Activated T-helper 1 cell treated with anti-CD3 and anti-CD28 coated beads, Interleukin-12 subunit alpha, Interleukin-12 subunit beta, Interleukin-2, Interleukin-4 antibody, amounts not matched to agents 30 ng/mL and 10 ng/mL and 1 ng/mL, durations not matched to agents 14 hours and 24 hours and 36 hours (primary cell): ENCODE results near the gene TMC2. TPM values are rescaled to one million over a fixed set of nuclear protein-coding genes. Genes with fewer than 3 reads are reported as not detected.

Experiments used
- DNase-seq: peaks from one replicate; pipeline ENCODE4 v3.0.0; 2021; ENCODE audit warnings: low spot score
- H3K27ac Mint-ChIP-seq: one replicate; pipeline ENCODE4 v1.8.0; 2021; ENCODE audit warnings: mild to moderate bottlenecking, mixed read lengths
- H3K27me3 Mint-ChIP-seq: one replicate; pipeline ENCODE4 v1.8.0; 2022; ENCODE audit warnings: mild to moderate bottlenecking, moderate library complexity, mixed read lengths; ENCODE audit not compliant: insufficient read depth
- H3K36me3 Mint-ChIP-seq: one replicate; pipeline ENCODE4 v1.8.0; 2021; ENCODE audit warnings: low read depth, mixed read lengths
- H3K4me1 Mint-ChIP-seq: one replicate; pipeline ENCODE4 v1.8.0; 2021; ENCODE audit warnings: low read depth, mixed read lengths
- H3K4me3 Mint-ChIP-seq: one replicate; pipeline ENCODE4 v1.8.0; 2021; ENCODE audit warnings: mild to moderate bottlenecking, moderate library complexity, mixed read lengths
- H3K9me3 Mint-ChIP-seq: one replicate; pipeline ENCODE4 v1.8.0; 2021; ENCODE audit warnings: mixed read lengths
- intact Hi-C: fragments of 100-400 bp; cut with micrococcal nuclease; formaldehyde crosslinking; loops from one replicate; pipeline ENCODE4 v1.15.1; 2024
- total RNA-seq: library from RNA; stranded (reverse); gene quantifications from 2 replicates; pipeline ENCODE4 v1.2.3, GENCODE V29; 2022

TMC2 gene
- total RNA-seq, 1 donor from 2014 or later, result not detected

DNA sequence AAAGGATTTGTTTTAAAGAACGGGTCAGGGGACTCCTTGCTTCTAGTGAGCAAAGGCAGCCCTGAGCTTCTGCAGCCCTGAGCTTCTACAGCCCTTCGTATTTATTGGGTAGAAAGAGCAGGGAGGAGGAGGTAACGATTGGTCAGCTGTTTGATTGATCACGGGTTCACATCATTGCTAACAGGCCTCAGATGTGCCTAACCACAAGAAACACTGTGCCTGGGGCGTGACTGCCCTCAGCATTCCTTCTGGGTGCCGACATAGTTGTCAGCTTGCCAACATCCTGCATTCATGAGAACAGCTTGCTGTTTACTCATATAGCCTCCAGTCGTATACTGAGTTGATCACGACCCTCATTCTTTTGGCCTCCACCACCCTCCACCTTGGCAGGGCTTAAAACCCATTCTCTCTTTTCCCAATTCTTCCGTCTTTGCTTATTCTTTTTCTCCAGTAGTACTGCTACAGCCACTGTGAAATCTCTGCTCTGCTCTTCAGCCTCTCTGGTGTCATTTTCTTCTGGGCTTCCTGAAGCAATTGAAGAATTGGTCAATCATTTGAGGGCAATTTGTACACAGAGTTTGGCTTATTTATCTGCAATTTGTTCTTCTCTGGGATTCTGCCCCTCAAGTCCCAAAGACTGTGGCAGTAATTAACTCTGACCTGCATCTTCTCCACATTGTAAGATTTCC lies 90.6 kb downstream of the TMC2 start:
- Mint-ChIP-seq H3K27me3 (peaks cover 27% of the 10 kb centered on the region), H3K36me3 (no peaks in the 10 kb centered on the region), H3K4me3 (no peak overlapping the region), H3K9me3 (no peaks in the 10 kb centered on the region), H3K4me1 (no peaks in the 10 kb centered on the region), H3K27ac (no peak overlapping the region)
- intact Hi-C loops, result no loop called here
- DNase-seq, result no peak

DNA sequence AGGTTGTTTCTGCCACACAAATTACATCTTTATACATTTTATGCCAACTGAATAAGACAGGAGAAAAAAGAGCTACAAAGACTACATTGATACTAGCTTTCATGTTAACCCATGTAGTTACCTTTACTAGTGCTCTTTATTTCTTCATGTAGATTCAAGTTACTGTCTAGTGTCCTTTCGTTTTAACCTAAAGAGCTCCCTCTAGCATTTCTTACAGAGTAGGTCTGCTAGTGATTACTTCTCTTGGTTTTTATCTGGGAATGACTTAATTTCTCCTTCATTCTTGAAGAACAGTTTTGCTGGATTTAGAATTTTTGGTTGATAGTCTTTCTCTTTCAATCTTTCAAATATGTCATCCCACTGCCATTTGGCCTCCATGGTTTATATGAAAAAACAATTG lies 94.9 kb downstream of the TMC2 start:
- H3K4me1 Mint-ChIP-seq, result no peaks in the 10 kb centered on the region
- H3K27ac Mint-ChIP-seq, result no peak overlapping the region
- no peak for DNase-seq
- intact Hi-C loops, result no loop called here
- no peak overlapping the region for H3K4me3 Mint-ChIP-seq
- no peaks in the 10 kb centered on the region for H3K9me3 Mint-ChIP-seq
- H3K27me3 Mint-ChIP-seq, result peaks cover 26% of the 10 kb centered on the region
- H3K36me3 Mint-ChIP-seq, result no peaks in the 10 kb centered on the region

DNA sequence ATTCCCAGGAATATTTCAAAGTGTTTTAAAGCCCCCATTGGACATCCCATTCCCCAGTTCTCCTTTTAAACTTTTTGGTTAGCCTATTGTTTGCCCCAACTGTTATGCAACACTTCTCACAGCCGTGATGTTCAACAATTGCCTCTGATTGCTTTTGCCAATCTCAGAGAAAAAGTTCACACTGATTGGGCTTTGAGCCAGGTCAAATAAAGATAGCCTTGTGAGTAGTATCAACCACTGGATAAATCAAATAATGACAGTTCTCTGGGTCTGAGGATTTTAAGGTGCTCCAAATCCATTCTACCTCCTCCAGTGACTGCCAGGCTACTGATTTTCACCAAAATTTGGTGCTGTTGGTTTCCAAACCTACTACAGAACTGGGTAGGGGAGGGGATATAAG lies 97.0 kb downstream of the TMC2 start:
- H3K9me3 Mint-ChIP-seq, result no peaks in the 10 kb centered on the region
- H3K27ac Mint-ChIP-seq, result no peak overlapping the region
- DNase-seq, result no peak
- no peaks in the 10 kb centered on the region for H3K36me3 Mint-ChIP-seq
- H3K27me3 Mint-ChIP-seq, result peaks cover 24% of the 10 kb centered on the region
- H3K4me1 Mint-ChIP-seq, result no peaks in the 10 kb centered on the region
- H3K4me3 Mint-ChIP-seq, result no peak overlapping the region
- intact Hi-C loops, result no loop called here

DNA sequence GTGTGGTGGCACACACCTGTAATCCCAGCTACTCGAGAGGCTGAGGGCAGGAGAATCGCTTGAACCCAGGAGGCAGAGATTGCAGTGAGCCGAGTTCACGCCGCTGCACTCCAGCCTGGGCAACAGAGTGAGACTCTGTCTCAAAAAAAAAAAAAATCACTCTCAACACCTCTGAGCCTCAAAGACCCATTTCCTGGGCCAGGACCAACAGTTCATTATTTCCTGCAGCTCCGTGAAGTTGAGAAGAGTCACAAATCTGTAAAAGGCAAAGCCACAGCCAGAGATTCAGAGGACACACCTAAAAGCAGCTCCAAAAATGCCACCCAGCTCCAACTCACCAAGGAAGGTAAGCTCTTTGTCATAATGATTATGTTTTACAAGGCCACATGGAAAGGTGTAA lies 100.9 kb downstream of the TMC2 start:
- peaks cover 17% of the 10 kb centered on the region for H3K27me3 Mint-ChIP-seq
- intact Hi-C loops, result no loop called here
- H3K9me3 Mint-ChIP-seq, result no peaks in the 10 kb centered on the region
- H3K4me1 Mint-ChIP-seq, result no peaks in the 10 kb centered on the region
- no peak for DNase-seq
- no peaks in the 10 kb centered on the region for H3K36me3 Mint-ChIP-seq
- no peak overlapping the region for H3K27ac Mint-ChIP-seq
- H3K4me3 Mint-ChIP-seq, result no peak overlapping the region

DNA sequence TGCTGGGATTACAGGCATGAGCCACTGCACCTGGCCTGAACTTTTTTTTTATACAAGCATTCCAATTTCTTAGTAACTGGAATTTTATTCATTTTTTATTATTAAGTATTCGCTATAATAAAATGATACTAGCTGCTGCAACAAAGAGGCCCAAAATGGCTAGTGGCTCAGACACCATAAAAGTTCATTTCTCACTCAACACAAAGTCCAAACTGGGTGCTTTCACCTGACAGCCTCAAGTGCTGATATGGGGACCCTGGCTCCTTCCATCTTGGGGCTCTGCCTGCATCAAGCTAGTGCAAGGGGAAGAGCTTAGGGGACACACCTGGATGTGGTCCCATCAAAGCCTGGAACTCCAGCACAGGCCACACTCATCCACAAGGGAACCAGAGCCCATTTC lies 103.9 kb downstream of the TMC2 start:
- Mint-ChIP-seq H3K4me3 (no peak overlapping the region), H3K27me3 (peaks cover 3% of the 10 kb centered on the region), H3K9me3 (no peaks in the 10 kb centered on the region), H3K27ac (no peak overlapping the region), H3K4me1 (no peaks in the 10 kb centered on the region), H3K36me3 (peaks cover 2% of the 10 kb centered on the region)
- DNase-seq, result no peak
- intact Hi-C loops, result no loop called here

DNA sequence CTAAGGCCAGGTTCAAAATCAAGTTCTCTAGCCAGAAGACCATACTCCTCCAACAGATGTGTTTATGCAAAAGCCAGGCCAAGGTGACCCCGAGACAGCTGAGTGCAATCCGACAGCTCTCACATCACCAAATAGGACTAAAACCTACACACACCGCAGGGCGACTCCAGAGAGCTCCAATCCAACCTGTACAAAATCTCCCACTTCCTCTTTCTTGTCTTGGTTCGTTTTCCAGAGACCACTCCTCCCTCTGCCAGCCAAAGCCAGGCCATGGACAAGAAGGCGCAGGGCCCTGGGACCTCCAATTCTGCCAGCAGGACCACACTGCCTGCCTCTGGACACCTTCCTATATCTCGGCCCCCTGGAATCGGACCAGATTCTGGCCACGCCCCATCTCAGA lies 104.5 kb downstream of the TMC2 start:
- Mint-ChIP-seq H3K9me3 (no peaks in the 10 kb centered on the region), H3K4me3 (no peak overlapping the region), H3K36me3 (peaks cover 2% of the 10 kb centered on the region), H3K27me3 (peaks cover 6% of the 10 kb centered on the region), H3K27ac (no peak overlapping the region), H3K4me1 (no peaks in the 10 kb centered on the region)
- intact Hi-C loops, result no loop called here
- no peak for DNase-seq

DNA sequence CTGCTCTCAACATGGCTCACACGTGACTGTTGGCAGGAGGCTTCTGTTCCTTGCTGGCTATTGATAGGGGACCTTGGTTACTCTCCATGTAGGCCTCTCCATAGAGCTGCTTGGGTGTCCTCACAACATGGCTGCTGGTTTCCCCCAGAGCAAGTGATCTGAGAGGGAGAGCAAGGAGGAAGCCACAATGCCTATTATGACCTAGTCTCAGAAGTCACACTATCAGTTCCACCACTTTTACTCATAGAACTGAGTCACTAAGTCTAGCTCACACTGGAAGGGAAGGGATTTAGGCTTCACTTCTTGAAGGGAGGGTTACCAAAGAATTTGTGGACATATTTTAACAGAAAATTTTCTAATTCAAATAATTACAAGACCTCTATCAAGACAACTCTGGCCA lies 107.3 kb downstream of the TMC2 start:
- peaks cover 3% of the 10 kb centered on the region for H3K27me3 Mint-ChIP-seq

DNA sequence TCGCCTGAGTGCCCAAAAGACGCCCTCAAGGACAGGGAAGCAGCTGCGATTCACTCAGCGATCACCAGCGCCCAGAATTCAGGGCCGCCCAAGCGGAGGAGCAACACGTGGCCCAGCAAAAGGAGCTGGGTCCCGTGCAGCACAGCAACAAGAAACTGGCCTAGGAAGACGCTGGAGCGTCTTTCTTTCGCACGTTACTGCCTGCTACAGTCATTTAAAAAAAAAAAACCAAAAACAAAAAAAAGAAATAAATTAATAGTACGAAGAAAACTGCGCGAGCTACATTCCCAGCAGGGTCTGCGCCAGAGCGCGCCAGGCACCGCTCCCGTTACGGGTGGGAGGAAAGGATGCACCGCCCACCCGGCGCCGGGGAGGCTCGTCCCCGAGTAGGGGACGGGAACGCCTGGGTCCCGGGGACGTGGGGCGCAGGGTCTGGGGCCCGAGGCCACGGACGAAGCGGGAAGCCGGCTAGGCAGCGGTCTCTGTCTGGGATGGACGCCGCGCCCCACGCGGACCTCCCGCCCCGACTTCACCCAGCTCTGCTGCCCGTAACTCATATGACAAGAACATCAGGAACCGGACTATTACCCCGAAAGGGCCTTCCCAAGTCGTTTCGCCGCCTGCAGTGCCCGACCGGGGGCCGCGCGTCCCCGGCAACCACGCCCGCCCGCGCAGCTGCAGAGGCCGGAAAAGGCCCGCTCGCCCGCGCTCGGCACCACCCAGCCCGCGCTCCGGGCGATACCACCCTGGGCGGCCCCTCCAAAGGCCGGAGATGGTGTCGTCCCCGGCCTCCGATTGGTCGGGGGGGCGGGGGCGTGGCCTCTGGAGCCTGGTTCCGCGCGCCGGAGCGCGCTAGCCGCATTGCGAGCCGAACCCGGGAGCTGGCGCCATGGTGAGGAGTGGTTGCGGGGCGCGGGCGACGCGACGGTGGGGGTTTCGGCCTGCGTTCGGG lies 115.7 kb downstream of the TMC2 start, which contains the start of gene NOP56:
NOP56 (plus strand) TSS at position 861 of the 952 bp plus-strand sequence; CDS start at position 890, 29 bp downstream.
- intact Hi-C loops, result loop anchor here (1.0 to 10.0 kb wide), 8 partner anchors 12 to 1817 kb away; partner anchors contain the start of genes FAM110A, IDH3B, MRPS26 and SNRPB
- H3K4me1 Mint-ChIP-seq, result peaks cover 24% of the 10 kb centered on the region
- peak within 1 kb of the TSS; percentile 93 for H3K27ac Mint-ChIP-seq
- H3K36me3 Mint-ChIP-seq, result peaks cover 39% of the 10 kb centered on the region
- DNase-seq, result peak; percentile 94
- no peaks in the 10 kb centered on the region for H3K27me3 Mint-ChIP-seq
- no peaks in the 10 kb centered on the region for H3K9me3 Mint-ChIP-seq
- peak within 1 kb of the TSS; percentile 93 for H3K4me3 Mint-ChIP-seq

More for the DNA sequence above, 107.3 kb downstream of the TMC2 start:
- peaks cover 2% of the 10 kb centered on the region for H3K36me3 Mint-ChIP-seq
- H3K9me3 Mint-ChIP-seq, result no peaks in the 10 kb centered on the region
- H3K4me1 Mint-ChIP-seq, result no peaks in the 10 kb centered on the region
- H3K4me3 Mint-ChIP-seq, result no peak overlapping the region
- no peak for DNase-seq
- intact Hi-C loops, result no loop called here
- H3K27ac Mint-ChIP-seq, result no peak overlapping the region

DNA sequence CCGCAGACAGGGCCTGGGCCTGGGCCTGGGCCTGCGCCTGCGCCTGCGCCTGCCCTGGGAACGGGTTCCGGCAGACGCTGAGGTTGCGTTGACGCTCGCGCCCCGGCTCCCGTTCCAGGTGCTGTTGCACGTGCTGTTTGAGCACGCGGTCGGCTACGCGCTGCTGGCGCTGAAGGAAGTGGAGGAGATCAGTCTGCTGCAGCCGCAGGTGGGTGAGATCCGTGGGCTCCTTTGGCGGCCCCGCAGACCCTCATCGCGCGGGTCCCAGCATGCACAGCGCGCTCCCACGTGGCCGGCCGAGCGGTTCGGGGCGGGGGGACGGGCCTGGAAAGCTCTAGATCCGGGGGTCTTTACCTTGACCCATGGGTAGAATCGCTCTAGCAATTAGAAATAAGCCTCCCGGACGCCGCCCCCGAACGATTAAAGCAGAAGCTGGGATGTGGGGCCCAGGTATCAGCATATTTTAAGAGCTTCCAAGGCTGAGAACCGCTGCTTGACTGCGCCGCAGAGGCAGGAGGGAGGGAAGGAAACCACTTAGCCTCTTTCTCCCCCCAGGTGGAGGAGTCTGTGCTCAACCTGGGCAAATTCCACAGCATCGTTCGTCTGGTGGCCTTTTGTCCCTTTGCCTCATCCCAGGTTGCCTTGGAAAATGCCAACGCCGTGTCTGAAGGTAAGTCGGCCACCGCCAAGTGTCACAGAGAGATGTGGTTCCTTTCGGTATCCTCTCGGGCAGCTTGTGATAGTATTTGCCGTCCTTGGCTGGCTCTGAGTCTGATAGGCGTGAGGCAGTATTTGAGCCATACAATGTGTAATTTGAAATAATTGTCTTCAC lies 116.6 kb downstream of the TMC2 start:
- DNase-seq, result no peak
- Mint-ChIP-seq H3K4me3 (peak overlapping the region; percentile 92), H3K36me3 (peaks cover 47% of the 10 kb centered on the region), H3K4me1 (peaks cover 33% of the 10 kb centered on the region), H3K27me3 (no peaks in the 10 kb centered on the region), H3K27ac (peak overlapping the region; percentile 83), H3K9me3 (no peaks in the 10 kb centered on the region)
- intact Hi-C loops, result loop anchor here (1.0 to 10.0 kb wide), 7 partner anchors 11 to 1818 kb away; partner anchors contain the start of genes FAM110A, IDH3B, MRPS26 and SNRPB

DNA sequence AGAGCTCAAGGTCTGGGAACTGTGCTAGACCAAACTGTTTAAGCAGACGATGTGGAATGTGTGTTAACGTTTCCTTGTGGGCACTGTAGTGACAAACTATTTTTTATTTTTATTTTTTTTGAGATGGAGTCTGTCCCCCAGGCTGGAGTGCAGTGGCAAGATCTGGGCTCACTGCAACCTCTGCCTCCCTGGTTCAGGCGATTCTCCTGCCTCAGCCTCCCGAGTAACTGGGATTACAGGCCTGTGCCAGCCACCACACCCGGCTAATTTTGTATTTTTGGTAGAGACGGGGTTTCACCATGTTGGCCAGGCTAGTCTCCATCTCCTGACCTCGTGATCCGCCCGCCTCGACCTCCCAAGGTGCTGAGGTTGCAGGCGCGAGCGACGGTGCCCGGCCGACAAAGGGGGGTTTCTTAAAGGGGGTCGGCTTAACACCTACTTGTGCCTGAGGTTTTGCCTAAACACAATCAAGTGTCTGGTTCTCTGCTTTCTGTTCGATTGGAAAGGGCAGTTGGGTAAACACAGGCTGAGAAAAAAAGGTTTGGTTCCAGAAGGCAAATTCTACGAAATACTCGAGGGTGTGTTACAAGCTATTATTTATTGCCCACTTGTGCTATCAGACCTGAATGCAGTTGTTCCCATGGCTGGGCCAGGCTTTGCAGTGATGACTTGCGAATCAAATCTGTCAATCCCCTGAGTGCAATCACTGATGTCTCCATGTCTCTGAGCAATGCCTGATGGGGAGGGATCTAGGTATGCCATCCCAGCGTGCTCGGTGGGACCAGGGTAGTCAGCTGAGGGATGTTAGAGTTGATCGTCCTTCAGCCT lies 117.4 kb downstream of the TMC2 start:
- intact Hi-C loops, result loop anchor here (5.0 to 10.0 kb wide), 2 partner anchors 551 to 1819 kb away; partner anchors contain the start of genes FAM110A and STK35
- peaks cover 38% of the 10 kb centered on the region for H3K4me1 Mint-ChIP-seq
- H3K27ac Mint-ChIP-seq, result peak overlapping the region; percentile 83

DNA sequence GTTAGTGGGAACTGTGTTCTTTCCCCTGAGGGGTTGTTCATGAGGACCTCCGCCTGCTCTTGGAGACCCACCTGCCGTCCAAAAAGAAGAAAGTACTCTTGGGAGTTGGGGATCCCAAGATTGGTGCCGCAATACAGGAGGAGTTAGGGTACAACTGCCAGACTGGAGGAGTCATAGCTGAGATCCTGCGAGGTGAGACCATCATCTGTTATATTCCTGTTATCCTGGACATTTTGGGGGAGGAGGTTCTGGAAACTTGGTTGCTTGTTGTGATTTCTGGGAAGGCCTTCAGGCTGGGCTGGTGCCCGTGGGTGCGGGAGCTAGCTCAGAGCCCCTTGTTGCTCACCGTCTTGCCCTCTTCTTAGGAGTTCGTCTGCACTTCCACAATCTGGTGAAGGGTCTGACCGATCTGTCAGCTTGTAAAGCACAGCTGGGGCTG lies 118.0 kb downstream of the TMC2 start:
- Mint-ChIP-seq H3K4me3 (peak overlapping the region; percentile 92), H3K27me3 (no peaks in the 10 kb centered on the region), H3K9me3 (no peaks in the 10 kb centered on the region), H3K36me3 (peaks cover 62% of the 10 kb centered on the region), H3K27ac (peak overlapping the region; percentile 56), H3K4me1 (peaks cover 40% of the 10 kb centered on the region)
- intact Hi-C loops, result loop anchor here (5.0 to 10.0 kb wide), 2 partner anchors 552 to 1820 kb away; partner anchors contain the start of genes FAM110A and STK35
- DNase-seq, result no peak

More for the DNA sequence above, 117.4 kb downstream of the TMC2 start:
- Mint-ChIP-seq H3K9me3 (no peaks in the 10 kb centered on the region), H3K4me3 (peak overlapping the region; percentile 92), H3K36me3 (peaks cover 56% of the 10 kb centered on the region), H3K27me3 (no peaks in the 10 kb centered on the region)
- no peak for DNase-seq
